Transverse colon (tissue), 4 donors: ENCODE data around the gene CENPT. TPM values are rescaled to one million over a fixed set of nuclear protein-coding genes. Genes with fewer than 3 reads are reported as not detected.

Source experiments
- DNase-seq: peaks from one replicate; pipeline ENCODE4 v3.0.0-alpha.2; 2019
- H3K27ac ChIP-seq, 4 donors: fragments of 200-600 bp; sonication (generic); 2 replicates each; pipeline ENCODE4 v1.5.1; 2016 to 2018; ENCODE audit warnings: inconsistent platforms in 4 of 4
- H3K27me3 ChIP-seq: fragments of 200-600 bp; sonication (generic); 2 replicates; pipeline ENCODE4 v1.5.1; 2017; ENCODE audit warnings: inconsistent platforms
- H3K36me3 ChIP-seq, 4 donors: fragments of 200-600 bp; sonication (generic); 2 replicates each; pipeline ENCODE4 v1.5.1; 2017 to 2019; ENCODE audit warnings: inconsistent platforms in 4 of 4
- H3K4me1 ChIP-seq, 4 donors: fragments of 200-600 bp; sonication (generic); 2 replicates each; pipeline ENCODE4 v1.5.1; 2017 to 2020; ENCODE audit warnings: inconsistent platforms in 4 of 4
- H3K4me3 ChIP-seq, 4 donors: fragments of 200-600 bp; sonication (generic); 1 replicate in 1 of 4; 2 replicates in 3 of 4; pipeline versions ENCODE4 v1.5.1 to v1.6.1; 2017 to 2019; ENCODE audit warnings: inconsistent platforms in 4 of 4
- H3K9me3 ChIP-seq, 2 donors: fragments of 200-600 bp; sonication (generic); 2 replicates each; pipeline ENCODE4 v1.5.1; 2017 to 2019; ENCODE audit warnings: inconsistent platforms in 2 of 2
- EP300 ChIP-seq: sonication (generic); formaldehyde crosslinking; IDR thresholded peaks from one replicate; pipeline ENCODE4 v1.6.1; 2017; ENCODE audit warnings: antibody characterized with exemption, low read depth
- POLR2A ChIP-seq: fragments of 450-650 bp; IDR thresholded peaks from one replicate; pipeline ENCODE4 v1.6.1; 2016; ENCODE audit warnings: antibody characterized with exemption, mild to moderate bottlenecking, moderate library complexity
- POLR2AphosphoS5 ChIP-seq, 3 donors: sonication (generic); formaldehyde crosslinking; IDR thresholded peaks; one replicate each; pipeline ENCODE4 v1.6.1; 2016; ENCODE audit warnings: antibody characterized with exemption in 3 of 3
- WGBS, 2 donors: methylation state at CpG; one replicate each; pipeline ENCODE4 v1.1.5; 2018; ENCODE audit warnings: low coverage in 1 of 2; 5-methylcytosine and 5-hydroxymethylcytosine counted together
- in situ Hi-C, 4 donors: fragments of 200-750 bp; cut with MboI; loops; one replicate each; pipeline versions ENCODE4 v1.15.0 to v1.15.1; 2017; ENCODE audit warnings: low sequenced_read_pairs in 3 of 4, low pct_ligation_motif_present in 1 of 4, low pct_unique_long_range_greater_than_20kb in 1 of 4
- intact Hi-C: fragments of 100-400 bp; cut with DNase I; formaldehyde crosslinking; loops from one replicate; pipeline ENCODE4 v1.15.1; 2023; ENCODE audit warnings: low total_unique reads
- small RNA-seq, 4 donors: library from RNA; depleted of rRNA; stranded (forward); fragments of <200 nt; gene quantifications; one replicate each; pipeline ENCODE3, GENCODE V24; 2016
- total RNA-seq, 4 donors: library from RNA; depleted of rRNA; stranded (reverse); fragments of >200 nt; gene quantifications; one replicate each; pipeline ENCODE4 v1.1.0, GENCODE V29; 2016
- TF ChIP-seq, protein P1 (sequence below), 5 experiments: fragments of 200-600 bp in 3 of 5; fragments of 450-650 bp in 2 of 5; sonication (generic) in 3 of 5; IDR thresholded peaks; 1 replicate in 2 of 5; 2 replicates in 3 of 5; pipeline ENCODE4 v1.5.1; 2016 to 2017; ENCODE audit warnings: antibody characterized with exemption in 5 of 5, inconsistent platforms in 3 of 5, mild to moderate bottlenecking in 2 of 5, moderate library complexity in 1 of 5

CENPT gene
- total RNA-seq, 4 donors from 2014 or later = 58.2 to 248 (median 100) TPM

DNA sequence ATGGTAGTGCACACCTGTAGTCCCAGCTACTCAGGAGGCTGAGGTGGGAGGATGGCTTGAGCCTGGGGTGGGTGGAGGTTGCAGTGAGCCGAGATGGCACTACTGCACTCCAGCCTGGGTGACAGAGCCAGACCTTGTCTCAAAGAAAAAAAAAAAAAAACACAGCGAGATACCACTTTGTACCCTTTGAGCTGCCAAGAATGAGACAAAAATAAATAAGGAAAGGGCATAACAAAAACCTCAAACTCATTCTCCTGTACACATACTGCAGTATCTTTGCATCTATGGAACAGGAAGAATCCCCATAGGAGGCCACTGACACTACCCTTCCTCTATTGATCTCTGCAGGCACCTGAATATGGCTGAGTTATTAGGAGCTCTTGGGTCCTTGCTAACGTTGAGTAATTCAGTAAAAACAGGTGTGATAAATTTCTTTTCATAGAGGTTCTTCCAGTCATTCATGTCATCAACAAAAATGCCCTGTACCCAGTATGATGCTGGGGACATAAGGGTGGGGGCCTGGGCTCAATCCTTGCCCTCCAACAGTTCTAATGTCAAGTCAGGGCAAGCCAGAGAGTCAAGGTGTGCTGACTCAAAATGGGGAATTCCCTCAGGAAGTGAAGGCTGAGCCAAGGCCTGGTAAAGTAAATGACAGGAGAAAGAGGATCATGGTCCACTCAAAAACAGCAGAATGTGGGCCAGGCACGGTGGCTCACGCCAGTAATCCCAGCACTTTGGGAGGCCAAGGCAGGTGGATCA lies 68.1 kb downstream of the CENPT start:
- in situ Hi-C loops = no loop called here
- Histone ChIP-seq H3K4me3 (no peak overlapping the region), H3K4me1 (peaks cover 0 to 13% (median under 1%) of the 10 kb centered on the region in 4 donors), H3K36me3 (no peaks in the 10 kb centered on the region), H3K27ac (no peak overlapping the region), H3K9me3 (no peaks in the 10 kb centered on the region), H3K27me3 (no peaks in the 10 kb centered on the region)
- intact Hi-C loops = no loop called here
- no peak for DNase-seq
- TF ChIP-seq EP300 (no peak), POLR2A (no peak), POLR2AphosphoS5 (IDR thresholded peaks at IDR 0.05) (no peak)
- TF ChIP-seq, protein P1, sequence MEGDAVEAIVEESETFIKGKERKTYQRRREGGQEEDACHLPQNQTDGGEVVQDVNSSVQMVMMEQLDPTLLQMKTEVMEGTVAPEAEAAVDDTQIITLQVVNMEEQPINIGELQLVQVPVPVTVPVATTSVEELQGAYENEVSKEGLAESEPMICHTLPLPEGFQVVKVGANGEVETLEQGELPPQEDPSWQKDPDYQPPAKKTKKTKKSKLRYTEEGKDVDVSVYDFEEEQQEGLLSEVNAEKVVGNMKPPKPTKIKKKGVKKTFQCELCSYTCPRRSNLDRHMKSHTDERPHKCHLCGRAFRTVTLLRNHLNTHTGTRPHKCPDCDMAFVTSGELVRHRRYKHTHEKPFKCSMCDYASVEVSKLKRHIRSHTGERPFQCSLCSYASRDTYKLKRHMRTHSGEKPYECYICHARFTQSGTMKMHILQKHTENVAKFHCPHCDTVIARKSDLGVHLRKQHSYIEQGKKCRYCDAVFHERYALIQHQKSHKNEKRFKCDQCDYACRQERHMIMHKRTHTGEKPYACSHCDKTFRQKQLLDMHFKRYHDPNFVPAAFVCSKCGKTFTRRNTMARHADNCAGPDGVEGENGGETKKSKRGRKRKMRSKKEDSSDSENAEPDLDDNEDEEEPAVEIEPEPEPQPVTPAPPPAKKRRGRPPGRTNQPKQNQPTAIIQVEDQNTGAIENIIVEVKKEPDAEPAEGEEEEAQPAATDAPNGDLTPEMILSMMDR (IDR thresholded peaks at IDR 0.05) = no peak
- 39 to 68% methylated on average over 2 to 5 of the region's 5 CpGs for WGBS, 2 donors

Small RNAs within 50 kb of the gene (small RNA-seq; reads per million reads assigned to genes)
- gene AC040162.2 (0 reads per million in 4 donors), gene NRN1L (0 reads per million in 4 donors)

Other genes with a start within 250 kb of the CENPT start
- gene CARMIL2, start 202.5 kb downstream of the CENPT start, total RNA-seq = 1 to 10 TPM in 2 of 4 donors, under 1 TPM in 1, not detected in 1; 0.96 to 9.0 (median 7.6) TPM
- 10 to 100 TPM in 3 of 4 donors, 1 to 10 TPM in 1; 2.0 to 76.3 (median 15.7) TPM for gene ACD, start 187.4 kb downstream of the CENPT start, total RNA-seq
- gene PARD6A, start 186.7 kb downstream of the CENPT start, total RNA-seq = 10 to 100 TPM in 2 of 4 donors, 1 to 10 TPM in 2; 6.3 to 36.7 (median 9.4) TPM
- 10 to 100 TPM; 12.5 to 20.9 (median 15.3) TPM for gene ENKD1, start 180.9 kb downstream of the CENPT start, total RNA-seq
- gene C16orf86, start 180.9 kb downstream of the CENPT start, total RNA-seq = 1 to 10 TPM in 3 of 4 donors, under 1 TPM in 1; 0.60 to 7.1 (median 4.4) TPM
- 10 to 100 TPM; 21.9 to 32.2 (median 24.3) TPM for gene GFOD2, start 128.4 kb downstream of the CENPT start, total RNA-seq
- 10 to 100 TPM; 15.1 to 32.9 (median 19.1) TPM for gene RANBP10, start 41.1 kb downstream of the CENPT start, total RNA-seq
- gene TSNAXIP1, start 40.8 kb downstream of the CENPT start, total RNA-seq = under 1 TPM in 1 of 4 donors, not detected in 3; 0.55 TPM
- gene THAP11, start 5.4 kb downstream of the CENPT start, total RNA-seq = 10 to 100 TPM; 24.7 to 44.1 (median 32.7) TPM
- gene NUTF2, start 760 bp downstream of the CENPT start, total RNA-seq = 100 to 1,000 TPM in 1 of 4 donors, 10 to 100 TPM in 3; 75.2 to 131 (median 89.0) TPM
- 100 to 1,000 TPM in 2 of 4 donors, 10 to 100 TPM in 2; 76.4 to 162 (median 105) TPM for gene EDC4, start 25.4 kb upstream of the CENPT start, total RNA-seq
- 1 to 10 TPM in 1 of 4 donors, not detected in 3; 2.5 TPM for gene NRN1L, start 37.2 kb upstream of the CENPT start, total RNA-seq
- 100 to 1,000 TPM in 1 of 4 donors, 10 to 100 TPM in 3; 24.1 to 132 (median 56.2) TPM for gene PSKH1, start 45.6 kb upstream of the CENPT start, total RNA-seq
- 1 to 10 TPM in 3 of 4 donors, not detected in 1; 1.6 to 2.1 (median 1.6) TPM for gene CTRL, start 84.2 kb upstream of the CENPT start, total RNA-seq
- gene PSMB10, start 89.2 kb upstream of the CENPT start, total RNA-seq = 100 to 1,000 TPM in 1 of 4 donors, 10 to 100 TPM in 3; 65.6 to 100 (median 68.6) TPM
- 10 to 100 TPM in 1 of 4 donors, 1 to 10 TPM in 3; 2.2 to 30.7 (median 4.2) TPM for gene LCAT, start 96.4 kb upstream of the CENPT start, total RNA-seq
- 10 to 100 TPM; 18.1 to 46.4 (median 25.4) TPM for gene SLC12A4, start 120.9 kb upstream of the CENPT start, total RNA-seq
- gene DPEP3, start 132.8 kb upstream of the CENPT start, total RNA-seq = not detected
- 1 to 10 TPM; 1.5 to 4.4 (median 1.5) TPM for gene DPEP2, start 151.8 kb upstream of the CENPT start, total RNA-seq
- gene DPEP2NB, start 168.2 kb upstream of the CENPT start, total RNA-seq = not detected
- 10 to 100 TPM in 1 of 4 donors, 1 to 10 TPM in 3; 4.8 to 13.1 (median 6.2) TPM for gene DDX28, start 175.5 kb upstream of the CENPT start, total RNA-seq
- gene DUS2, start 175.6 kb upstream of the CENPT start, total RNA-seq = 10 to 100 TPM in 3 of 4 donors, 1 to 10 TPM in 1; 9.2 to 13.1 (median 11.2) TPM
- gene NFATC3, start 237.7 kb upstream of the CENPT start, total RNA-seq = 100 to 1,000 TPM in 1 of 4 donors, 10 to 100 TPM in 3; 27.5 to 107 (median 41.6) TPM